GM12892 (cell line): ENCODE data around the gene SMAP2.

ENCODE experiments used
- POLR2A ChIP-seq: IDR thresholded peaks from 2 replicates; pipeline ENCODE4 v1.6.1; 2011; ENCODE audit warnings: low read depth, low read length, control low read depth
- POLR2AphosphoS5 ChIP-seq: IDR thresholded peaks from 2 replicates; pipeline ENCODE4 v1.6.1; 2011; ENCODE audit warnings: low read depth, low read length, control low read depth

GRCh38 chr1:40363721-40364120 is 9.8 kb upstream of the SMAP2 start:
- TF ChIP-seq POLR2A (no peak), POLR2AphosphoS5 (no peak)
